SU-DHL-6 (cell line): ENCODE measurements around the gene RDH13.
"Not testable (repeated sequence)": the region's sequence is repeated elsewhere in the genome, so short reads cannot be mapped to it uniquely, and the experiment has no call there.

Experiments used
- H2AFZ ChIP-seq: fragments of 200-600 bp; sonication (generic); 2 replicates; pipeline ENCODE4 v1.6.1; 2014; ENCODE audit warnings: low read depth, mild to moderate bottlenecking, moderate library complexity, mixed read lengths, antibody characterized with exemption, low read length; ENCODE audit not compliant: severe bottlenecking
- H3F3A ChIP-seq: fragments of 200-600 bp; shearing (Covaris generic); 2 replicates; pipeline ENCODE4 v1.6.0; 2016; ENCODE audit warnings: antibody characterized with exemption, mild to moderate bottlenecking; ENCODE audit not compliant: insufficient read depth
- H3K27ac ChIP-seq: fragments of 200-600 bp; sonication (generic); 2 replicates; pipeline ENCODE4 v1.5.1; 2016; ENCODE audit warnings: low read depth, mild to moderate bottlenecking, low read length, moderate library complexity, mixed read lengths
- H3K27me3 ChIP-seq: fragments of 200-600 bp; sonication (generic), shearing (Covaris generic); 2 replicates; pipeline ENCODE4 v1.6.0; 2014; ENCODE audit warnings: mild to moderate bottlenecking, low read length
- H3K36me3 ChIP-seq: fragments of 200-600 bp; sonication (generic); 2 replicates; pipeline ENCODE4 v1.6.1; 2014; ENCODE audit warnings: mild to moderate bottlenecking, low read length, mixed read lengths
- H3K4me2 ChIP-seq: fragments of 300-600, 200-600 bp; shearing (Covaris generic), sonication (generic); 2 replicates; pipeline ENCODE4 v1.6.0; 2014; ENCODE audit warnings: low read length, low read depth, mild to moderate bottlenecking; ENCODE audit not compliant: poor library complexity, severe bottlenecking
- H3K4me3 ChIP-seq: fragments of 200-600 bp; sonication (generic); 2 replicates; pipeline ENCODE4 v1.5.1; 2014; ENCODE audit warnings: antibody characterized with exemption, low read length, mild to moderate bottlenecking, mixed read lengths; ENCODE audit not compliant: insufficient read depth, poor library complexity, severe bottlenecking
- H3K79me2 ChIP-seq: fragments of 200-600 bp; sonication (generic); 2 replicates; pipeline ENCODE4 v1.6.1; 2014; ENCODE audit warnings: mild to moderate bottlenecking, low read length, moderate library complexity; ENCODE audit not compliant: insufficient read depth
- H3K9ac ChIP-seq: fragments of 200-600 bp; sonication (generic); 2 replicates; pipeline ENCODE4 v1.7.0; 2014; ENCODE audit warnings: mild to moderate bottlenecking, low read length
- H3K9me2 ChIP-seq: fragments of 200-600 bp; sonication (generic); replicated peaks from 2 replicates; pipeline ENCODE4 v1.6.1; 2014; ENCODE audit warnings: low read length; ENCODE audit not compliant: insufficient read depth
- H3K9me3 ChIP-seq: fragments of 200-600 bp; sonication (generic); 2 replicates; pipeline ENCODE4 v1.6.1; 2014; ENCODE audit warnings: low read length, mixed read lengths; ENCODE audit not compliant: insufficient read depth
- H4K20me1 ChIP-seq: fragments of 200-600 bp; sonication (generic); 2 replicates; pipeline ENCODE4 v1.6.1; 2014; ENCODE audit warnings: low read depth, mild to moderate bottlenecking, antibody characterized with exemption, low read length, moderate library complexity, mixed read lengths
- CTCF ChIP-seq: fragments of 200-600 bp; sonication (generic); IDR thresholded peaks from one replicate; pipeline ENCODE4 v1.5.1; 2017; ENCODE audit warnings: antibody characterized with exemption, mild to moderate bottlenecking, low read length, moderate library complexity; ENCODE audit not compliant: insufficient read depth, poor library complexity, severe bottlenecking
- EZH2phosphoT487 ChIP-seq: fragments of 200-600 bp; sonication (generic), shearing (Covaris generic); conservative IDR thresholded peaks from 2 replicates; pipeline ENCODE4 v1.6.1; 2018; ENCODE audit warnings: mild to moderate bottlenecking, antibody characterized with exemption, low read length, moderate library complexity, mixed read lengths

Gene RDH13

GRCh38 chr19:55013596-55013995 is 49.4 kb downstream of the RDH13 start:
- peaks cover 63% of the 10 kb centered on the region for H3K79me2 ChIP-seq
- TF ChIP-seq CTCF (no peak), EZH2phosphoT487 (no peak)

DNA sequence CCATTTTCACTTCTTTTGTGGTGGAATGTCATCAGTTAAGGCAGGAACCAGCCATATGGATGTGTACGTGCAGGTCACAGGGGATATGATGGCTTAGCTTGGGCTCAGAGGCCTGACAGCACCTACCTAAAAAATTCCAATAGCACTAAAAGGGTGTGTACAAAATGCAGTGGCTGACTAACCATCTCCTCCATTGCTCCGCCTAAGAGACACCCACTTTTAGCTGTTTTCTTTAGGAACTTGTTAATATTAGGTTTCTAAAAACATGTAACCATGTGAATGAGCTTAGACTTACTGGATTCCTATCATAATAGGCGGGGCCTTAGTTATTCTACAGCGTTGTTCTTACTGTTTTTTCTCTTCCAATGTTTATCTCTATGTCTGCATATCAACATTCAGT is 50.6 kb downstream of the RDH13 start:
- Histone ChIP-seq H4K20me1 (no peaks in the 10 kb centered on the region), H3K9ac (no peak overlapping the region), H3K27me3 (no peaks in the 10 kb centered on the region), H3F3A (no peaks in the 10 kb centered on the region), H3K4me2 (no peak overlapping the region), H3K27ac (no peak overlapping the region), H3K9me3 (no peaks in the 10 kb centered on the region), H3K4me3 (no peak overlapping the region), H3K36me3 (no peaks in the 10 kb centered on the region), H3K9me2 (no peaks in the 10 kb centered on the region), H3K79me2 (peaks cover 58% of the 10 kb centered on the region), H2AFZ (no peak overlapping the region)
- TF ChIP-seq CTCF (no peak), EZH2phosphoT487 (no peak)

More at GRCh38 chr19:55013596-55013995, 49.4 kb downstream of the RDH13 start:
- H3K9me2 ChIP-seq, result no peaks in the 10 kb centered on the region
- H2AFZ ChIP-seq, result no peak overlapping the region
- no peak overlapping the region for H3K4me2 ChIP-seq
- no peak overlapping the region for H3K4me3 ChIP-seq
- H3K9ac ChIP-seq, result no peak overlapping the region
- H3K36me3 ChIP-seq, result no peaks in the 10 kb centered on the region
- no peaks in the 10 kb centered on the region for H3K9me3 ChIP-seq
- no peaks in the 10 kb centered on the region for H4K20me1 ChIP-seq
- H3K27me3 ChIP-seq, result no peaks in the 10 kb centered on the region
- no peaks in the 10 kb centered on the region for H3F3A ChIP-seq
- no peak overlapping the region for H3K27ac ChIP-seq

- H3K36me3 ChIP-seq, H3K27me3 ChIP-seq, H3F3A ChIP-seq, H3K4me2 ChIP-seq, H3K9me2 ChIP-seq, H3K27ac ChIP-seq, H3K9ac ChIP-seq, H3K4me3 ChIP-seq, H4K20me1 ChIP-seq, H3K9me3 ChIP-seq, H2AFZ ChIP-seq: not testable (repeated sequence)
- peaks cover 60% of the 10 kb centered on the region for H3K79me2 ChIP-seq
Measured at GRCh38 chr19:55010561-55010960, 52.4 kb downstream of the RDH13 start.

GRCh38 chr19:55008781-55009180 is 54.2 kb downstream of the RDH13 start:
- not testable (repeated sequence) for H3K36me3 ChIP-seq, H2AFZ ChIP-seq, H3K9me3 ChIP-seq, H3K4me3 ChIP-seq, H4K20me1 ChIP-seq, H3K9me2 ChIP-seq, H3K27me3 ChIP-seq, H3K27ac ChIP-seq, H3K4me2 ChIP-seq, H3K9ac ChIP-seq
- H3K79me2 ChIP-seq, result peaks cover 43% of the 10 kb centered on the region
- peaks cover 13% of the 10 kb centered on the region for H3F3A ChIP-seq

- H3K9me2 ChIP-seq, H3K9ac ChIP-seq, H3K36me3 ChIP-seq, H3K9me3 ChIP-seq, H4K20me1 ChIP-seq, H3K4me3 ChIP-seq, H3K27me3 ChIP-seq, H3K27ac ChIP-seq, H2AFZ ChIP-seq: not testable (repeated sequence)
- peak overlapping the region; percentile 82 for H3K4me2 ChIP-seq
- H3F3A ChIP-seq, result peaks cover 13% of the 10 kb centered on the region
- H3K79me2 ChIP-seq, result peaks cover 37% of the 10 kb centered on the region
Measured at GRCh38 chr19:55008189-55008588, 54.8 kb downstream of the RDH13 start.

- peak overlapping the region; percentile 82 for H3K4me2 ChIP-seq
- peaks cover 31% of the 10 kb centered on the region for H3K79me2 ChIP-seq
- H3K27ac ChIP-seq, H3K36me3 ChIP-seq, H3K9ac ChIP-seq, H3K9me2 ChIP-seq, H3K27me3 ChIP-seq, H3K4me3 ChIP-seq, H2AFZ ChIP-seq, H4K20me1 ChIP-seq, H3K9me3 ChIP-seq: not testable (repeated sequence)
- H3F3A ChIP-seq, result peaks cover 13% of the 10 kb centered on the region
Measured at GRCh38 chr19:55007537-55007936, 55.4 kb downstream of the RDH13 start.

DNA sequence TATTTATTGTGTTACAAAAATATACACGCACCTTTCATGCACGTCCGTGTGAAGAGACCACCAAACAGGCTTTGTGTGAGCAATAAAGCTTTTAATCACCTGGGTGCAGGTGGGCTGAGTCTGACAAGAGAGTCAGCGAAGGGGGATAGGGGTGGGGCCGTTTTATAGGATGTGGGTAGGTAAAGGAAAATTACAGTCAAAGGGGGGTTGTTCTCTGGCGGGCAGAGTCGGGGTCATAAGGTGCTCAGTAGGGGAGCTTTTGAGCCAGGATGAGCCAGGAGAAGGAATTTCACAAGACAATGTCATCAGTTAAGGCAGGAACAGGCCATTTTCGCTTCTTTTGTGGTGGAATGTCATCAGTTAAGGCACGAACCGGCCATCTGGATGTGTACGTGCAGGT is 56.2 kb downstream of the RDH13 start:
- not testable (repeated sequence) for H3K36me3 ChIP-seq, H3K27me3 ChIP-seq

More for the DNA sequence above, 56.2 kb downstream of the RDH13 start:
- H4K20me1 ChIP-seq, H2AFZ ChIP-seq, H3K9me2 ChIP-seq, H3K27ac ChIP-seq, H3K9me3 ChIP-seq: not testable (repeated sequence)
- peaks cover 13% of the 10 kb centered on the region for H3F3A ChIP-seq
- H3K4me3 ChIP-seq, result peak overlapping the region; percentile 91
- H3K4me2 ChIP-seq, result peak overlapping the region; percentile 82
- H3K9ac ChIP-seq, result peak overlapping the region; percentile 61
- H3K79me2 ChIP-seq, result peaks cover 26% of the 10 kb centered on the region
